MM.1S (cell line): ENCODE measurements around the gene THAP7.
"Not testable (repeated sequence)": the region's sequence is repeated elsewhere in the genome, so short reads cannot be mapped to it uniquely, and the experiment has no call there.

Source experiments
- DNase-seq: peaks from one replicate; pipeline ENCODE4 v3.0.0-alpha.2; 2015
- H2AFZ ChIP-seq: fragments of 300-600 bp; sonication (generic); 2 replicates; pipeline ENCODE4 v1.6.0; 2016; ENCODE audit warnings: antibody characterized with exemption, low read length
- H3F3A ChIP-seq: fragments of 300-600 bp; sonication (generic); 2 replicates; pipeline ENCODE4 v1.6.1; 2016; ENCODE audit warnings: mild to moderate bottlenecking, antibody characterized with exemption, low read length, moderate library complexity, mixed read lengths; ENCODE audit not compliant: insufficient read depth
- H3K27ac ChIP-seq: fragments of 300-600 bp; sonication (generic); 2 replicates; pipeline ENCODE4 v1.5.1; 2016; ENCODE audit warnings: mild to moderate bottlenecking, low read length
- H3K27me3 ChIP-seq: fragments of 300-600 bp; sonication (generic); replicated peaks from 2 replicates; pipeline ENCODE4 v1.6.0; 2016; ENCODE audit warnings: low read length; ENCODE audit not compliant: insufficient read depth
- H3K36me3 ChIP-seq: fragments of 300-600 bp; sonication (generic); replicated peaks from 2 replicates; pipeline ENCODE4 v1.6.1; 2016; ENCODE audit warnings: mild to moderate bottlenecking, low read length, mixed read lengths; ENCODE audit not compliant: insufficient read depth
- H3K4me1 ChIP-seq: fragments of 300-600 bp; sonication (generic); 2 replicates; pipeline ENCODE4 v1.6.1; 2016; ENCODE audit warnings: low read length, mixed read lengths
- H3K4me2 ChIP-seq: fragments of 300-600 bp; sonication (generic); 2 replicates; pipeline ENCODE4 v1.6.0; 2016; ENCODE audit warnings: low read depth, low read length
- H3K4me3 ChIP-seq: fragments of 300-600 bp; sonication (generic); 2 replicates; pipeline ENCODE4 v1.5.1; 2016; ENCODE audit warnings: low read length, mixed read lengths
- H3K79me2 ChIP-seq: fragments of 300-600 bp; sonication (generic); 2 replicates; pipeline ENCODE4 v1.6.1; 2016; ENCODE audit warnings: mixed run types, low read length, mixed read lengths
- H3K9ac ChIP-seq: fragments of 300-600 bp; sonication (generic); 2 replicates; pipeline ENCODE4 v1.6.1; 2016; ENCODE audit warnings: low read length, mixed read lengths
- H3K9me2 ChIP-seq: fragments of 300-600 bp; sonication (generic); replicated peaks from 2 replicates; pipeline ENCODE4 v1.6.1; 2016; ENCODE audit warnings: mild to moderate bottlenecking, low read length, mixed read lengths; ENCODE audit not compliant: insufficient read depth
- H3K9me3 ChIP-seq: fragments of 300-600 bp; sonication (generic); replicated peaks from 2 replicates; pipeline ENCODE4 v1.6.1; 2016; ENCODE audit warnings: mild to moderate bottlenecking, low read length, mixed read lengths; ENCODE audit not compliant: insufficient read depth
- H4K20me1 ChIP-seq: fragments of 300-600 bp; sonication (generic); 2 replicates; pipeline ENCODE4 v1.6.1; 2016; ENCODE audit warnings: mild to moderate bottlenecking, low read length, moderate library complexity, mixed read lengths; ENCODE audit not compliant: insufficient read depth
- CTCF ChIP-seq: fragments of 300-600 bp; sonication (generic); IDR thresholded peaks from 2 replicates; pipeline ENCODE4 v1.5.1; 2016; ENCODE audit warnings: antibody characterized with exemption, low read length, mixed read lengths
- EZH2 ChIP-seq: fragments of 300-600 bp; sonication (generic); optimal IDR thresholded peaks from 2 replicates; pipeline ENCODE3; 2017; ENCODE audit warnings: low read depth, mild to moderate bottlenecking, antibody characterized with exemption, low read length, mixed read lengths
- EZH2phosphoT487 ChIP-seq: fragments of 300-600 bp; sonication (generic); IDR thresholded peaks from 2 replicates; pipeline ENCODE4 v1.6.1; 2018; ENCODE audit warnings: antibody characterized with exemption, low read length

Gene THAP7

DNA sequence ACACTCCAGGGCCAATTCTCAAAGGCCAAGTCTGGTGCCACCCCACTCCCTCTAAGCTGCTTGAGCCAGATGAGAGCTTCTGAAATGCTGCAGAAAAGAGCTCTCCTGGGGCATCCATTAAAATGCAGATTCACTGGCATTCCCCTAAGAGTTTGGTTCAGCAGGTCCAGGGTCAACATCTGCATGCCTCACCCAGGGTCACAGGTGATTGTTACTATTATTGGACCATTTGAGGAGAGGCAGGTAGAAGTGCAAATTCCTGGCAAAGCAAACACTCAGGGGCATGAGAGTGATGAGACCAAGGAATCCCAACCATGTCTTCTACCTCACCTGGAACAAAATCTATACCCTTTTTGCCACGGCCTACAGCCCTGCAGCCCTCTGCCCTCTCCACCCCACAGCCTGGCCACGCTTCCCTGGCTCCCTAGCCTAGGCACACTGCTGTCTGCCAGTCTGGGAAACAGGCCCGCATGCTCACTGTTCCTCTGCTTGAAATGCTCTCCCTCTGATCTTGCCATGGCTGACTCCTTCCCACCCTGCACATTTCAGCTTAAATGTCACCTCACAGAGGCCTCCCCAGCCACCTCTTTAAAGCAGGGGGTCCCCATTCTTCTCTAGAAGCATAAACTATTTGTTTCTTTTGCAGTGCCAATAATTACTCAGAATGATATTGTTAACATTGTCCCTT lies 8.7 kb upstream of the THAP7 start:
- TF ChIP-seq EZH2 (no peak), EZH2phosphoT487 (no peak), CTCF (no peak)
- Histone ChIP-seq H3K9me3 (no peaks in the 10 kb centered on the region), H2AFZ (no peak overlapping the region), H3K9me2 (no peaks in the 10 kb centered on the region), H3K4me1 (no peaks in the 10 kb centered on the region; the same call in 1 of the 2 replicates), H3K9ac (no peak overlapping the region), H3K4me2 (no peak overlapping the region), H3K79me2 (no peaks in the 10 kb centered on the region), H4K20me1 (no peaks in the 10 kb centered on the region), H3K27ac (no peak overlapping the region), H3K4me3 (no peak overlapping the region), H3K36me3 (no peaks in the 10 kb centered on the region), H3K27me3 (peaks cover 51% of the 10 kb centered on the region), H3F3A (no peaks in the 10 kb centered on the region)
- no peak for DNase-seq

DNA sequence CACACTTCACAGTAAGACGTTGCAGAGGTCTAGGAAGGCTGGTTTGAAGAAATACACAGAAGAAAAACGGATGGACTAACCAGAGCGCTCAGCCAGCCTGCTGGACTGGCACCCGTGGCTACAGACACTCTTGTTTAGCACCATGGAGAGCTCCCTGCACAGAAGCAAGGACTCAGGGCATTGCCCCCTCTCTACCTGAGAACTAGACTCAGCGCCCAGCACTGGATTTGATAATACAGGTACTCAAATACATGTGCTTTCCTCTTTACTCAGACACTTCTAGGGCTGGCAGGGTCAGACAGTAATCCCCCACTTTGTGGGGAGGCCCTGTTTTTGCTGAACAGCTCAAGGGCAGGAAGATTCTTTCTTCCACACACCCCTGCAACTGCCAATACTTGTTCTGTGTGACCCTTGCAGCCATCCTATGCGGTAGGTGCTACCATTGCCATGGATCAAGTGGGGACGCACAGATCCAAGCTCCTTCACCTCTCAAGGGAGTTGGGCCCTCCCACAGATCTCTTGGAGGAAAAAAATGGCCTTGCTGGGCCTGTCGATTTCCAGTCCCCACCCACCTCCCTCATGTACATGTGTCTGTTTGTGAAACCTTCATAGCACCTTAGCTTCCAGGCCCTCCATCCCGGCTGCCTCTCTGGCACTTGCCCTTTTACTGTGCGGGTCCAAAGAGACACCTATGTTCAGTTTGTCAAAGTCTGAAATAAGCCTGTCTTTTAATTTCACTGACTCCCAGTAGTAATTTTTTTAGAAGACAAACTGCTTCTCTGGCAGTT lies 7.9 kb upstream of the THAP7 start:
- Histone ChIP-seq H3K4me2 (no peak overlapping the region), H2AFZ (no peak overlapping the region), H3K9me2 (no peaks in the 10 kb centered on the region), H3K9ac (no peak overlapping the region), H3K36me3 (no peaks in the 10 kb centered on the region), H3F3A (no peaks in the 10 kb centered on the region), H3K79me2 (no peaks in the 10 kb centered on the region), H3K27me3 (peaks cover 47% of the 10 kb centered on the region), H3K4me3 (no peak overlapping the region), H3K4me1 (no peaks in the 10 kb centered on the region; the same call in 1 of the 2 replicates), H4K20me1 (no peaks in the 10 kb centered on the region), H3K9me3 (no peaks in the 10 kb centered on the region), H3K27ac (no peak overlapping the region)
- TF ChIP-seq CTCF, result no peak
- no peak for TF ChIP-seq EZH2
- no peak for TF ChIP-seq EZH2phosphoT487
- DNase-seq, result peak; percentile 66

GRCh38 chr22:21009208-21009607 lies 7.3 kb upstream of the THAP7 start:
- H3K4me2 ChIP-seq, H3K27ac ChIP-seq, DNase-seq, H3F3A ChIP-seq, H3K4me1 ChIP-seq, H3K9ac ChIP-seq, H3K79me2 ChIP-seq, H4K20me1 ChIP-seq, H2AFZ ChIP-seq, H3K9me2 ChIP-seq, H3K36me3 ChIP-seq, H3K4me3 ChIP-seq, H3K9me3 ChIP-seq: not testable (repeated sequence)
- peaks cover 43% of the 10 kb centered on the region for H3K27me3 ChIP-seq

- Histone ChIP-seq H3K4me3 (no peak overlapping the region), H4K20me1 (no peaks in the 10 kb centered on the region), H3K27me3 (peaks cover 22% of the 10 kb centered on the region), H3K9me3 (no peaks in the 10 kb centered on the region), H3K27ac (no peak overlapping the region), H3K79me2 (peaks cover 21% of the 10 kb centered on the region), H3K9ac (no peak overlapping the region), H3K36me3 (no peaks in the 10 kb centered on the region), H3K4me2 (no peak overlapping the region), H2AFZ (no peak overlapping the region), H3K4me1 (peaks cover 9% of the 10 kb centered on the region; the same call in 1 of the 2 replicates), H3K9me2 (no peaks in the 10 kb centered on the region), H3F3A (peaks cover 16% of the 10 kb centered on the region)
- TF ChIP-seq EZH2phosphoT487 (no peak), EZH2 (no peak), CTCF (no peak)
- no peak for DNase-seq
Observed at GRCh38 chr22:21003782-21004181, 1.9 kb upstream of the THAP7 start.
